ENCODE results near the gene NYAP2.

Gene NYAP2

DNA sequence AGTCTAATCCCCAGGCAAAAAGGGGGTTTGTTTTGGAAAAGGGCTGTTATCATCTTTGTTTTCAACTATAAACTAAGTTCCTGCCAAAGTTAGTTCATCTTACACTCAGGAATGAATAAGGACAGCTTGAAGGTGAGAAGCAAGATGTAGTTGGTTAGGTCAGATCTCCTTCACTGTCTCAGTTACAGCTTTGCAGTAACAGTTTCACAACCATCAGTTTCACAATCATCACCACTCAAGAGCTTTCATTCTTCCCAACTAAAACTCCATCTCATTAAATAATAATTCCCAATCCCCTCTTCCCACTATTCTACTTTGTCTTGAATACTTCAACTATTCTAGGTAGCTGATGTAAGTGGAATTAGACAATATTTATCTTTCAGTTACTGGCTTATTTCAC lies 200.9 kb downstream of the NYAP2 start:
- Histone ChIP-seq H3K9me3 (peaks cover 7% of the 10 kb centered on the region), H4K20me1 (no peaks in the 10 kb centered on the region), H3K4me3 (no peak overlapping the region), H3K36me3 (no peaks in the 10 kb centered on the region), H3K4me1 (peaks cover 10% of the 10 kb centered on the region), H3K4me2 (no peak overlapping the region), H3K27me3 (no peaks in the 10 kb centered on the region), H3K27ac (no peak overlapping the region), H3K9ac (no peak overlapping the region)
- no peak for TF ChIP-seq Cebpa-rat (IDR thresholded peaks at IDR 0.05)

DNA sequence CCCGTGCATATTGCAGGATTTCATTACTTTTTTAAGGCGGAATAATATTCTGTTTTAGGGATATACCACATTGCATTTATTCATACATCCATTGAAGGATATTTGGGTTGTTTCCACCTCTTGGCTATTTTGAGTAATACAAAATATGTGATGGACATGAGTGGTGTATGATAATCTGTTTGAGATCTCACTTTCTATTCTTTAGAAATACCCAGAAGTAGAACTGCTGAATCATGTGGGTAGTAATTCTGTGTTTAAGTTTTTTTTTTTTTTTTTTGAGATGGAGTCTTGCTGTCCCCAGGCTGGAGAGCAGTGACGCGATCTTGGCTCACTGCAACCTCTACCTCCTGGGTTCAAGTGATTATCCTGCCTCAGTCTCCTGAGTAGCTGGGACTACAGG lies 201.4 kb downstream of the NYAP2 start:
- Histone ChIP-seq H3K4me3 (no peak overlapping the region), H3K36me3 (no peaks in the 10 kb centered on the region), H3K9ac (no peak overlapping the region), H3K4me1 (peaks cover 10% of the 10 kb centered on the region), H4K20me1 (no peaks in the 10 kb centered on the region), H3K27me3 (no peaks in the 10 kb centered on the region), H3K4me2 (no peak overlapping the region), H3K27ac (no peak overlapping the region), H3K9me3 (peaks cover 7% of the 10 kb centered on the region)
- TF ChIP-seq Cebpa-rat (IDR thresholded peaks at IDR 0.05), result no peak

DNA sequence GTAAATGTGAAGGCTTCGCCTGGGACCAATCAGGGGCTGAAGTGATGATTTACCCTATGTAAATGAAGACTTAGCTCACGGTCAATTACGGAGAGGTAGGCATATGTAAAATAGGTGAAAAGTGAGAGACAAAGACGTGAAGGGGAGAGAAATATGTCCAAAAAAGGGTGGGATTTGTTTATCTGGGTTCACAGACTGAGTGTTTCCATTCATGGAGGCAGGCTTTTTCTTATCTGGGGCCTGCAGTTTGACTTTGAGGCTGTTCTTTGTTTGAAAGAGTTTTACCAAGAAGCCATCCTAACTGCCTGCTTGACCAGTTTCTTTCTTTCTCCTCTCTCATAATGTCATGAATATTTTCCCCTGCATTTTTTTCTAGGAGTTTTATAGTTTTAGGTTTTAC lies 202.7 kb downstream of the NYAP2 start:
- TF ChIP-seq Cebpa-rat (IDR thresholded peaks at IDR 0.05), result no peak
- Histone ChIP-seq H3K9me3 (peaks cover 7% of the 10 kb centered on the region), H3K9ac (no peak overlapping the region)

DNA sequence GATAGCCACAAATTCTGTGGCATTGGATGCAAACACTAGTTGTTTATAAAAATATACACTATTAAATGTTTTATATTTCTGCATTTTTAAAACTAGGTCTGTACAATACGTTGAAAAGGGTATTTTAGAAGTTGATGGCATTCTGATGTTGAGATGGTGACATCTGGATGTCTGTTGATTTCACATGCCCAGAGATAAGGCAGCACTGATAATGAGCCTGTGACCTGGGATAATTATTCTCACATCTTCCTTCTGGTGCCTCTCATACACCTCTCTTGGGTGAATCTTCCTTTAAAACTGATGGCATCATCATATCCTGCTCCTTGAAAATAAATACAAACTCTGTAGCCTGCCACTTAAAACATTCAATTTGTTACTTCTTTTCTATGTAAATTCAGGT lies 208.6 kb downstream of the NYAP2 start:
- no peaks in the 10 kb centered on the region for H4K20me1 ChIP-seq
- H3K27ac ChIP-seq, result no peak overlapping the region
- no peaks in the 10 kb centered on the region for H3K4me1 ChIP-seq
- no peaks in the 10 kb centered on the region for H3K36me3 ChIP-seq
- no peak overlapping the region for H3K9ac ChIP-seq
- no peak for TF ChIP-seq Cebpa-rat (IDR thresholded peaks at IDR 0.05)
- H3K9me3 ChIP-seq, result no peaks in the 10 kb centered on the region
- no peak overlapping the region for H3K4me2 ChIP-seq
- H3K27me3 ChIP-seq, result no peaks in the 10 kb centered on the region
- H3K4me3 ChIP-seq, result no peak overlapping the region

More for the DNA sequence above, 202.7 kb downstream of the NYAP2 start:
- no peak overlapping the region for H3K27ac ChIP-seq
- H4K20me1 ChIP-seq, result no peaks in the 10 kb centered on the region
- H3K36me3 ChIP-seq, result no peaks in the 10 kb centered on the region
- H3K4me3 ChIP-seq, result no peak overlapping the region
- H3K4me1 ChIP-seq, result peaks cover 10% of the 10 kb centered on the region
- no peaks in the 10 kb centered on the region for H3K27me3 ChIP-seq
- H3K4me2 ChIP-seq, result no peak overlapping the region

- Histone ChIP-seq H3K27ac (no peak overlapping the region), H3K4me3 (no peak overlapping the region), H3K27me3 (no peaks in the 10 kb centered on the region), H3K4me2 (no peak overlapping the region), H3K9ac (no peak overlapping the region), H3K36me3 (no peaks in the 10 kb centered on the region), H3K9me3 (no peaks in the 10 kb centered on the region), H3K4me1 (no peaks in the 10 kb centered on the region), H4K20me1 (no peaks in the 10 kb centered on the region)
- TF ChIP-seq Cebpa-rat (IDR thresholded peaks at IDR 0.05), result no peak
These were observed 213.1 kb downstream of the NYAP2 start for GRCh38 chr2:225612636-225613035.

- no peaks in the 10 kb centered on the region for H4K20me1 ChIP-seq
- H3K27ac ChIP-seq, result no peak overlapping the region
- H3K4me2 ChIP-seq, result no peak overlapping the region
- no peaks in the 10 kb centered on the region for H3K9me3 ChIP-seq
- H3K36me3 ChIP-seq, result no peaks in the 10 kb centered on the region
- H3K9ac ChIP-seq, result no peak overlapping the region
- H3K4me1 ChIP-seq, result no peaks in the 10 kb centered on the region
- H3K27me3 ChIP-seq, result no peaks in the 10 kb centered on the region
- no peak for TF ChIP-seq Cebpa-rat (IDR thresholded peaks at IDR 0.05)
- H3K4me3 ChIP-seq, result no peak overlapping the region
These were observed 215.4 kb downstream of the NYAP2 start for GRCh38 chr2:225614915-225615314.

DNA sequence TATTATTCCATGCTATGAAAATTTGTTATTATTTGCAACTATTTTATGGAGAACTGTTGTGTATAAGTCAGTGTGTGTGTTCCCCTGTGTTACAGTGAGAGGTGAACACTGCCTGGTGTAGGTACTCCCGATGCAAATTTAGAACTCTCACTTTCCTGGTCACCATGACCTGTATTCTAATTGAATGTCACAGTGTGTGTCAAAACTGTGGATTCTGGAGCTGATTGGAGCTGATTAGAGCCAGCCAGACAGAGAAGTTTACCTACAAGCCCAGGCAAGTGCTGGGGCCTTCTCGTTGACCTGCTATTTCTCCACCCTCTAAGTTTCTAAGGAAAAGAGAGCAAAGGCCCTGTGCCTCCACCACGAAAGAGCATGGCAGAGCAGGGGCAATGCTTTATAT lies 216.0 kb downstream of the NYAP2 start:
- Histone ChIP-seq H3K9ac (no peak overlapping the region), H3K4me1 (no peaks in the 10 kb centered on the region), H4K20me1 (no peaks in the 10 kb centered on the region), H3K27ac (no peak overlapping the region), H3K4me3 (no peak overlapping the region), H3K4me2 (no peak overlapping the region), H3K36me3 (no peaks in the 10 kb centered on the region), H3K9me3 (no peaks in the 10 kb centered on the region), H3K27me3 (no peaks in the 10 kb centered on the region)
- TF ChIP-seq Cebpa-rat (IDR thresholded peaks at IDR 0.05), result no peak

- no peaks in the 10 kb centered on the region for H3K4me1 ChIP-seq
These were observed 216.9 kb downstream of the NYAP2 start for GRCh38 chr2:225616372-225616771.

DNA sequence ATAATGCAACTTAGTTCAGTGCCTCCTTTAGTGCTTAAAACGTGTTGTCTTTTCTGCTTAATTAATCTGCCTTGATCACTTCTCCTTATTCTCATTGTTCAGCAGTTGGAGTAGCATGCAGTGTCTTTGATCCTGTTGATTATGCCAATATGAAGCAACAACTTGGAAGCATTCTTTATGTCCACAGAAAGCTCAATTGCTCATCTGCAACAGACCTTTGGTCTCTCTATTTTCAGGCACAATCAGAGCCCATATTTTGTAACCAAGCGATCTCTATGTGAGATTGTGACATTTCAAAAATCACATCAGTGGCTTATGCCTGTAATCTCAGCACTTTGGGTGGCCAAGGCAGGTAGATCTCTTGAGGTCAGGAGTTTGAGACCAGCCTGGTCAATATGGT lies 217.3 kb downstream of the NYAP2 start:
- no peak overlapping the region for H3K4me2 ChIP-seq
- H3K4me1 ChIP-seq, result no peaks in the 10 kb centered on the region
- H3K27me3 ChIP-seq, result no peaks in the 10 kb centered on the region
- no peak overlapping the region for H3K9ac ChIP-seq
- H3K4me3 ChIP-seq, result no peak overlapping the region
- H4K20me1 ChIP-seq, result no peaks in the 10 kb centered on the region
- no peak for TF ChIP-seq Cebpa-rat (IDR thresholded peaks at IDR 0.05)
- H3K27ac ChIP-seq, result no peak overlapping the region
- H3K36me3 ChIP-seq, result no peaks in the 10 kb centered on the region
- no peaks in the 10 kb centered on the region for H3K9me3 ChIP-seq

More at GRCh38 chr2:225616372-225616771, 216.9 kb downstream of the NYAP2 start:
- no peak overlapping the region for H3K9ac ChIP-seq
- no peak overlapping the region for H3K27ac ChIP-seq
- H3K4me2 ChIP-seq, result no peak overlapping the region
- H4K20me1 ChIP-seq, result no peaks in the 10 kb centered on the region
- H3K4me3 ChIP-seq, result no peak overlapping the region
- no peaks in the 10 kb centered on the region for H3K27me3 ChIP-seq
- H3K36me3 ChIP-seq, result no peaks in the 10 kb centered on the region
- TF ChIP-seq Cebpa-rat (IDR thresholded peaks at IDR 0.05), result no peak
- no peaks in the 10 kb centered on the region for H3K9me3 ChIP-seq

DNA sequence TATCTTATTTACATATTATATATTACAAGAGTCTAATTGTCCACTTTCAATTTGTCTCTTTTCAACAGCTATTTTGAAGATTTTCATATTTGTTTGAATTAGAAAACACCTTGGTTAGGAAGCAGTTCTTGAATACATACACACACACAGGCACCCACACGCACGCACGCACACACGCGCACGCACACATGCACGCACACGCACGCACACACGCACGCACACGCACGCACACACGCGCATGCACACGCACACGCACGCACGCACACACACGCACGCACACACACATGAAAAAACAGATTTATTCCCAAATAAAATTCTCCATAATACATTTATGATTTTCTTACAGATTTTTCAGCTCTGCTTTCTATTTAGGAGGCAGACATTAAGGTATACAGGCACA lies 220.7 kb downstream of the NYAP2 start:
- Histone ChIP-seq H3K4me3 (no peak overlapping the region), H3K9ac (no peak overlapping the region), H4K20me1 (no peaks in the 10 kb centered on the region), H3K9me3 (no peaks in the 10 kb centered on the region), H3K27ac (no peak overlapping the region), H3K4me1 (no peaks in the 10 kb centered on the region), H3K4me2 (no peak overlapping the region), H3K36me3 (no peaks in the 10 kb centered on the region), H3K27me3 (no peaks in the 10 kb centered on the region)
- TF ChIP-seq Cebpa-rat (IDR thresholded peaks at IDR 0.05), result no peak

- Histone ChIP-seq H3K9ac (no peak overlapping the region), H3K27ac (peak overlapping the region; percentile 19; the same call in 1 of the 2 replicates), H4K20me1 (no peaks in the 10 kb centered on the region), H3K36me3 (no peaks in the 10 kb centered on the region), H3K9me3 (no peaks in the 10 kb centered on the region), H3K27me3 (no peaks in the 10 kb centered on the region), H3K4me1 (peaks cover 22% of the 10 kb centered on the region), H3K4me3 (no peak overlapping the region), H3K4me2 (peak overlapping the region; percentile 64)
- no peak for TF ChIP-seq Cebpa-rat (IDR thresholded peaks at IDR 0.05)
These were observed 231.5 kb downstream of the NYAP2 start for GRCh38 chr2:225630824-225631533.
